HCT116 (cell line): ENCODE results near the gene PACS2. TPM values are rescaled to one million over a fixed set of nuclear protein-coding genes. Genes with fewer than 3 reads are reported as not detected.

Experiments
- ATAC-seq: fragments of 200-7000 bp; cut with Tn5 transposase; 2 replicates; pipeline ENCODE4 v1.9.1; 2020; ENCODE audit warnings: mild to moderate bottlenecking, moderate library complexity
- BruUV-seq: library from RNA; stranded (reverse); fragments of 400-500 nt; replicated peaks from 2 replicates; lab custom pipeline; 2021; lab: Mats Ljungman, UMichigan
- CTCF ChIA-PET: fragments of 300-600 bp; sonication (Branson Sonifier 250); formaldehyde crosslinking; loops from one replicate; lab custom pipeline; 2021; ENCODE audit warnings: antibody characterized with exemption; lab: Charles Lee
- POLR2A ChIA-PET: fragments of 300-600, 350-600 bp; sonication (Branson Sonifier 250); formaldehyde crosslinking; loops from one replicate; lab custom pipeline; 2021; ENCODE audit warnings: antibody characterized with exemption; lab: Charles Lee
- RAD21 ChIA-PET, 2 experiments: fragments of 300-600 bp; sonication (Branson Sonifier 250); formaldehyde crosslinking; loops; one replicate each; lab custom pipeline; 2023; ENCODE audit warnings: low total read pairs in 2 of 2; ENCODE audit not compliant: uncharacterized antibody in 2 of 2, unreplicated experiment in 2 of 2, low non-redundant PET in 1 of 2; lab: Charles Lee
- DNase-seq: peaks from one replicate; pipeline ENCODE4 v3.0.0-alpha.2; 2010; ENCODE audit warnings: low read depth, low spot score
- H2AFZ ChIP-seq: fragments of 200-600 bp; shearing (Covaris generic), sonication (generic); 2 replicates; pipeline ENCODE4 v1.6.1; 2017; ENCODE audit warnings: low read depth, mixed run types, mixed read lengths, antibody characterized with exemption, low read length; ENCODE audit not compliant: poor library complexity, severe bottlenecking
- H3K27ac ChIP-seq: 2 replicates; pipeline ENCODE4 v1.5.1; 2012; ENCODE audit warnings: low read depth, low read length
- H3K27me3 ChIP-seq: fragments of 200-600 bp; sonication (generic); 2 replicates; pipeline ENCODE4 v1.6.1; 2016; ENCODE audit warnings: mixed run types, low read length, mixed read lengths; ENCODE audit not compliant: insufficient read depth
- H3K36me3 ChIP-seq, 2 experiments: fragments of 200-500 bp in 1 of 2; fragments of 200-600 bp in 1 of 2; sonication (Bioruptor generic) in 1 of 2; sonication (generic) in 1 of 2; 2 replicates each; pipeline versions ENCODE4 v1.5.1 to v1.6.1; 2014 to 2016; ENCODE audit warnings: low read length in 2 of 2, inconsistent platforms in 1 of 2, mixed read lengths in 1 of 2, mixed run types in 1 of 2; ENCODE audit not compliant: insufficient read depth in 2 of 2, control insufficient read depth in 1 of 2
- H3K4me1 ChIP-seq, 2 experiments: fragments of 200-600 bp in 1 of 2; sonication (generic) in 1 of 2; 2 replicates each; pipeline versions ENCODE4 v1.5.1 to v1.6.1; 2012 to 2017; ENCODE audit warnings: low read length in 2 of 2, inconsistent platforms in 1 of 2, mild to moderate bottlenecking in 1 of 2, mixed read lengths in 1 of 2, mixed run types in 1 of 2, moderate library complexity in 1 of 2; ENCODE audit not compliant: insufficient read depth in 2 of 2, control insufficient read depth in 1 of 2
- H3K4me2 ChIP-seq: fragments of 200-600 bp; sonication (generic); 2 replicates; pipeline ENCODE4 v1.6.1; 2017; ENCODE audit warnings: mixed run types, low read length, mixed read lengths
- H3K4me3 ChIP-seq, 2 experiments: fragments of 200-600 bp in 1 of 2; sonication (generic) in 1 of 2; replicated peaks in 1 of 2; 2 replicates each; pipeline ENCODE4 v1.5.1; 2011 to 2016; ENCODE audit warnings: low read length in 2 of 2, control low read depth in 1 of 2, low read depth in 1 of 2, mild to moderate bottlenecking in 1 of 2, mixed read lengths in 1 of 2, mixed run types in 1 of 2
- H3K79me2 ChIP-seq: fragments of 200-600 bp; sonication (generic); 2 replicates; pipeline ENCODE4 v1.6.1; 2017; ENCODE audit warnings: mild to moderate bottlenecking, mixed run types, low read length, moderate library complexity, mixed read lengths; ENCODE audit not compliant: insufficient read depth
- H3K9ac ChIP-seq: fragments of 200-600 bp; sonication (generic); 2 replicates; pipeline ENCODE4 v1.6.1; 2016; ENCODE audit warnings: low read length, mixed read lengths
- H3K9me2 ChIP-seq: fragments of 200-600 bp; sonication (generic), shearing (Covaris generic); 2 replicates; pipeline ENCODE4 v1.6.1; 2017; ENCODE audit warnings: mixed run types, mild to moderate bottlenecking, moderate library complexity; ENCODE audit not compliant: insufficient read depth
- H3K9me3 ChIP-seq, 2 experiments: fragments of 200-500 bp in 1 of 2; fragments of 200-600 bp in 1 of 2; sonication (Bioruptor generic) in 1 of 2; sonication (generic) in 1 of 2; 2 replicates each; pipeline ENCODE4 v1.6.1; 2014 to 2017; ENCODE audit warnings: low read length in 2 of 2, mixed read lengths in 2 of 2, inconsistent platforms in 1 of 2, low read depth in 1 of 2, mild to moderate bottlenecking in 1 of 2, mixed run types in 1 of 2, moderate library complexity in 1 of 2; ENCODE audit not compliant: control insufficient read depth in 1 of 2, insufficient read depth in 1 of 2
- H4K20me1 ChIP-seq: fragments of 200-600 bp; sonication (generic), shearing (Covaris generic); 2 replicates; pipeline ENCODE4 v1.6.1; 2017; ENCODE audit warnings: mixed run types, mild to moderate bottlenecking, moderate library complexity; ENCODE audit not compliant: insufficient read depth
- CTCF ChIP-seq, 3 experiments: fragments of 200-600 bp in 1 of 3; sonication (generic) in 1 of 3; IDR thresholded peaks in 2 of 3; conservative IDR thresholded peaks in 1 of 3; 2 replicates each; pipeline ENCODE4 v1.5.1; 2012 to 2017; ENCODE audit warnings: low read depth in 2 of 3, low read length in 2 of 3, antibody characterized with exemption in 1 of 3, borderline replicate concordance in 1 of 3, control low read depth in 1 of 3, mild to moderate bottlenecking in 1 of 3, mixed read lengths in 1 of 3, mixed run types in 1 of 3, moderate library complexity in 1 of 3; ENCODE audit not compliant: insufficient read depth in 1 of 3
- EZH2 ChIP-seq: fragments of 200-600 bp; sonication (generic); IDR thresholded peaks from 2 replicates; pipeline ENCODE4 v1.6.1; 2017; ENCODE audit warnings: antibody characterized with exemption, mixed run types
- JUND ChIP-seq: IDR thresholded peaks from 2 replicates; pipeline ENCODE4 v1.6.1; 2012
- POLR2AphosphoS5 ChIP-seq: IDR thresholded peaks from 2 replicates; pipeline ENCODE4 v1.6.1; 2011; ENCODE audit warnings: mild to moderate bottlenecking, low read depth, low read length, moderate library complexity
- SIN3A ChIP-seq: IDR thresholded peaks from 2 replicates; pipeline ENCODE4 v1.6.1; 2012; ENCODE audit warnings: low read depth
- SP1 ChIP-seq: IDR thresholded peaks from 2 replicates; pipeline ENCODE4 v1.6.1; 2012; ENCODE audit warnings: low read depth
- SRF ChIP-seq: IDR thresholded peaks from 2 replicates; pipeline ENCODE4 v1.6.1; 2012; ENCODE audit warnings: low read depth
- YY1 ChIP-seq: IDR thresholded peaks from 2 replicates; pipeline ENCODE4 v1.6.1; 2011; ENCODE audit warnings: low read length, low read depth, moderate library complexity, mild to moderate bottlenecking; ENCODE audit not compliant: insufficient replicate concordance; ENCODE audit errors: extremely low read depth
- ZBTB33 ChIP-seq: IDR thresholded peaks from 2 replicates; pipeline ENCODE4 v1.6.1; 2011; ENCODE audit warnings: mild to moderate bottlenecking, low read length, moderate library complexity; ENCODE audit not compliant: insufficient replicate concordance; ENCODE audit errors: extremely low read depth
- intact Hi-C: fragments of 100-400 bp; cut with micrococcal nuclease; formaldehyde crosslinking; loops from 2 replicates; pipeline ENCODE4 v1.10.0; 2022
- total RNA-seq: library from RNA; stranded (reverse); gene quantifications from one replicate; pipeline ENCODE4 v1.2.1, GENCODE V29; 2021; ENCODE audit not compliant: unreplicated experiment

The PACS2 gene
- total RNA-seq, 1 experiment from 2014 or later: 75.5 TPM

GRCh38 chr14:105317546-105317945 lies 3.0 kb downstream of the PACS2 start:
- POLR2A ChIA-PET: no interaction called here
- H3K9me2 ChIP-seq: no peaks in the 10 kb centered on the region
- no peak overlapping the region for H3K4me2 ChIP-seq
- no peaks in the 10 kb centered on the region for H3K9me3 ChIP-seq
- peaks cover 8 to 17% of the 10 kb centered on the region in 2 experiments; a peak in 3 of 4 replicates for H3K4me1 ChIP-seq
- no peak for ATAC-seq
- H3K27ac ChIP-seq: no peak overlapping the region
- H3K4me3 ChIP-seq: no peak overlapping the region
- CTCF ChIA-PET: no interaction called here
- peaks cover 59% of the 10 kb centered on the region for H3K79me2 ChIP-seq
- H3K27me3 ChIP-seq: no peaks in the 10 kb centered on the region
- H3K36me3 ChIP-seq: no peaks in the 10 kb centered on the region
- no TSS peak for BruUV-seq
- DNase-seq: no peak
- no peaks in the 10 kb centered on the region for H4K20me1 ChIP-seq
- RAD21 ChIA-PET: no interaction called here
- intact Hi-C loops: no loop called here
- H2AFZ ChIP-seq: no peak overlapping the region
- no peak overlapping the region for H3K9ac ChIP-seq
- TF ChIP-seq ZBTB33 (no peak), SIN3A (no peak), EZH2 (no peak), SRF (no peak), YY1 (no peak), SP1 (no peak), POLR2AphosphoS5 (no peak), JUND (no peak), CTCF (IDR thresholded peaks at IDR 0.05 in 2 of 3, conservative IDR thresholded peaks at IDR 0.05 in 1 of 3; ENCODE audit: borderline replicate concordance in 1 of 3, insufficient read depth in 1 of 3, low read depth in 2 of 3, low read length in 2 of 3) (no peak)
